HG03097 (cell line): Measurements from ENCODE around the gene AGAP1.

Experiments
- ATAC-seq: cut with Tn5 transposase; IDR thresholded peaks from one replicate; pipeline ENCODE4 v1.9.1; 2021; ENCODE audit not compliant: unreplicated experiment, low FRiP score

Gene AGAP1

DNA sequence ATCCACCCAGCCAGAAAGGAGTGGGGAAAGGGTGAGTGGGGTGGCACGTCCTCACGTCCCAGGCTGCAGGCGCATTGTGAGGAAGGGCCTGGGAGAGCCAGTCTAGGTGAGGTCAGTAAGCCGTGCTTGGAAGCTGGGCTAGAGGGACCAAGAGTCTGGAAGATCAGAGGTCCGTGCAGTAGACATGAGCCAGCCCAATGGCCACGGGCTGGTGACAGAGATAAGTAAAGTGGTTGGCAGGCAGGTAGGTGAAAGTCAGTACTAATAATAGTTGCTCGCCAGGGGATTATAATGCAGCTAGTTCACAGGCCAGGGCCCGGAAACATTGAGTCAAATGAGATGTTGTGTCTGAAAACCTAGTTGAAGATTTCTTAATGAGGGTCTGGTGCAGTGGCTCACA is 541.1 kb downstream of the AGAP1 start:
- ATAC-seq, result no peak

DNA sequence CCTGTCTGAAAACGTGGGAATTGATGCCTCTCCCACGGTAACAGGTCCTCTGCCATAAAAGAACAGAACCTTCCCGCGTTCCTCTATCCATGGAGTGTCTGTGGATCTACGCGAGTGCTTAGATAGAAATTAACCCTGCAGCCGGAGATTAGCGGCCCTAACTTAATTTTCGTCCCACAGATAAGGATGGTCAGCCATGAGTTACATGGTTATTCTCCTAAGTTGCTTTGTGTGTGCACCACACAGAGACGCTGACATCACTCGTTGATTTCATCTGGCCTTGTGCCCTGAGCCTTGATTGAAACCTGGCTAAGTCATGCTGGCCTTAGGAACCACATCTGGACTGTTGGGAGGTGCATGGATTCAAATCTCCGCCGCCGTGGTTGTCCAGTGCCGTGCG is 542.2 kb downstream of the AGAP1 start:
- no peak for ATAC-seq

DNA sequence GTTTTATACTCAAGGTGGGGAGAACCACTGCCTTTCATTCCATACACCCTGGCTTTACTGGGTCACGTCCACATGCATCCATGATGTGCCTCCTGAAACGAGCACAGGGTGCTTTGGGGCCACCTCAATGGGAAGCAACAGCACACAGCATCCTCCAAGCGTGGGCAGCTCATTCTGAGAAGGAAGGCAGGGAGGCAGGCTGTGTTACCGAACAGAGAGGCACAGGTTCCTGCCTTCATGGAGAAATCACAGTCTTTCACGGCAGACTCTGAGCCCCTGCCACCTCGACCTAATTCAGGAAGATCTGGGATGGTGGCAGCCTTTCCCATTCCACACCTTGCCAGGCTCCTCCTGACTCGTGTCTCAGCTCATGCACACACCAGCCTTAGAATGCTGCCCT is 544.3 kb downstream of the AGAP1 start:
- ATAC-seq, result no peak

DNA sequence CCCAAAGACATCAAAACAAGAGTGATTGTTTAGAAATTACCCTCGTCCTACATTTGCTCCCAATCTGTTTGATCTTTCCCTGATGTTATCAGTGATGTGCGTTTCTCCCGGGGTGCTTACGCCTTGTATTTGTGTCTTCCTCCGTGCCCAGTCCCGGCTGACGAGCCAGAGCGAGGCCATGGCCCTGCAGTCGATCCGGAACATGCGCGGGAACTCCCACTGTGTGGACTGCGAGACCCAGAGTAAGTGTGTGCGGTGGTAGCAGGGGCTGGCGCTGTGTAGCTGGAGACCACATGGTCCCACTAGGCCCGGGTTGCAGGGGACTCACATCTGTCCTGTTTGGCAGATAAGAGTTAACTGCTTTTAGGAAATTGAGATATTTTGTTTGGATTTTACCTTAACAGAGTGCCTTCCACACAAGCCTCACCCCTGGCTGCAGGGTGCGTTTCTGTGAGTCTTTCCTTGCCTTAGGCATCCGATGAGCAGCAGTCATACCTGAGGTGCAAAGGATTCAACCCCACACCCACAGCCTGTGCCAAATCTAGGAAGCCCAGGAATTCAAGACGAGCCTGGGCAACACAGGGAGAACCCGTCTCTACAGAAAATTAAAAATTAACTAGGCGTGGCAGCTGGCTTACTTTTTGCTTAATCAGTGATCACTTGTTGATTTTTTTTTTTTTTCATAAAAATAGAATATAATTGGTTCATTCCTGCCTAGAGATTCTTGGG is 546.9 kb downstream of the AGAP1 start:
- ATAC-seq, result no peak

DNA sequence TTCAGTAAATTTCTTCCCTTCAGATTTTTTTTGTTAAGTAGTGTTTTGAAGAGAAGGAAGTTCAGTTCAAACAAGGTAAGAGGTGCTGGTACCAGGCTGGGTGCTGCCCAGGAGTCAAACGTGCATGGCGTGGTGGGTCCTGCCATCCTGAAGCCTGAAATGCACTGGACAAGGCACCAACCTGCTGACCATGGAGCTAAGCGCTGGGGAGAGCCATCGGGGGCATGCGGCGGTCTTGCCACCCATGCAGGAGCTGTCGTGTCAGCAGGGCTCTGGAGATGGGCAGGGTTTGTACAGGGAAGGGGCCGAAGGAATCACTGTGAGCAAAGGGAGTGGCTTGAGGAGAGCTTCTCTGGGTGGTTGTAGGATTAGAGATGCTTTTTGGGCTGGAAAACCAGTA is 547.8 kb downstream of the AGAP1 start:
- ATAC-seq, result no peak

DNA sequence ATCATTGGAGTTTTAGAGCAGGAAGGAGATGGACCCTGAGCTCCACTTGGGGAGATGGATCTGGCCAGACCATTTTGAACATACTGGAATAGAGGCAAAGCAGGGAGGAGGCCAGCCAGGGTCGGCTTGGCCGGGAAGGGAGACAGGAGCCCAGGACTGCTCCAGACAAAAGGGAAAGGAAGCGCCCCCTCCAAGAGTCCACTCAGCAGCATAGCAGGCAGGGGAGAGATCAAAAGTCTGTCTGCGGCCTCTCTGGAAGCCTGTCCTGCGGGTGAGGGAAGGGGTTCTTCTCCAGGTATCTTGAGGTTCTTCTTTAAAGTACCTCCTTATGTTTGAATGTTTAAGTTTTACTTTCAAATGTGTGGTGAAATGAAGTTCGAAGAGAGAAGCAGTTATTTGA is 548.2 kb downstream of the AGAP1 start:
- no peak for ATAC-seq

DNA sequence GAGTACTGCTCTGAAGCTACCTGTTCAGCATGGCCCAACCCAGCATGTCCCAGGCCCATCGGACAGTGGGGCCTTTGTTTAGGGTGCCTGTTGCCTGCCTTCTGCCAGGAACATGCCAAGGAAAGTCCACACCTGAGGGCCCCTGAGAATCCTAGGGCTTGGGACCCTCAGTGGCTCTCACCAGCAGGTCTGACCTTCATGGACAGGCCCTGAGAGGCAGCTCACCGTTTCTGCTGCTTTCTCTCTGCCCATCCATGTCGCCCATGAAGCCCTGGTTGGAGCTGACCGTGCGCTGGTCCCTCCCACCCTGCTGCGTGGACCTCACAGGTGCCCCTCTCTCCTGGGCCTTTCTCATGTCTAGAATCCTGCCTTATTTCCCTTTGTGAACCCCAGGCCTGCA is 550.3 kb downstream of the AGAP1 start:
- ATAC-seq, result no peak

DNA sequence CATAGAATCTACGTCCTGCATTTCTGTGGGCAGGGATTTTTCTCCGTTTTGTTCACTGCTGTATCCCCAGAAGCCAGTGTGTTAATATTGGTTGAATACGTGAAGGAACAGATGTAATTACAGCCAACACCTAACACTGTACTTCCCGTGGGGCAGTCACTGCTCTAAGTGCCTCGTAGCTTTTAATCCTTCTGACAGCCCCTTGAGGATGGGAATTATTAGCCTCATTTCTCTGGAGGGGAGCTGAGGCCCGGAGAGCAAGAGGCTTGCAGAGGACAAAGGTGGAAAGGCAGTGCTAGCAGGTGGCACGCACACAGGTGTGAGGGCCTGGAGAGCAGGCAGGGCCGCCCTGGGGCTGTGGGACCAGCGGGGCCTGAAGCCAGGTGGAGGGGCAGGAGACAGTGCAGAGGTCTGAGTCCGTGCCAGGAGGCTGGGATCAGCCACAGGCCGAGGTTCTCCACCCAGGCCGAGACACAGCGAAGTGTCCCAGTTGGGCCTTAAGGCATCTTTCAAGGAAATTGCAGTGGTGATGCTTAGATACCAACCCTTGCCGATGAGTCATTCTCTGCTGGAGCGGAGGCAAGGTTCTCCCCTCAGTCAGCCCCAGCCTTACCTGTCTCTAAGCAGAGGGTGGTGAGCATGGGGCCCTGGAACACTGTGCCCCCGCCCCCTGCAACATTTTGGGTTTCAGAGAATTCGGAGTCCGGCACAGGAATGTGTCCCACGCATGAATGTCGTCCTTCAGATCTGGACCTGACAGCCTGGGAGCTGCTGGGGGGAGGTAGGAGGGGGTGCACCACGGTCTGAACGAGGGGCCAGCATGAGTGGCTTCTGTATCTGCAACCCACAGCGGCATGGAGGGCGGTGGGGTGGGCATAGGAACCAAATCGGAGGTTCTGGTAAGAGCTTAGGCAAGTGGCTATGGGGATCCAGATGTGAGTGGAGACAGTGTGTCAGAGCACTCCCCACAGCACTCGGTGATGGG is 551.7 kb downstream of the AGAP1 start:
- ATAC-seq, result no peak

DNA sequence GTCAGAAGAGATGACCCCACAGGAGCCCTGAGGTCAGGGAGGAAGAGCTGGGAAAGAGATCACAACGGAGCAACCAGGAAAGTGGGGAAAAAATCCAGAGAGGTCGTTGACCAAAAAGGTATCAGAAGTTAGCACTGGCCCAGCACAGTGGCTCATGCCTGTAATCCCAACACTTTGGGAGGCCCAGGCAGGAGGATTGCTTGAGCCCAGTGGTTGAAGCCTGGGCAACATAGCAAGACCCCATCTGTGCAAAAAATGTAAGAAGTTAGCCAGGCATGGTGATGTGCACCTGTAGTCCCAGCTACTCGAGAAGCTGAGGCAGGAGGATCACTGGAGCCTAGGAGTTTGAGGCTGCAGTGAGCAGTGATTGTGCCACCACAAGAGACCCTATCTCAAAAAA is 552.9 kb downstream of the AGAP1 start:
- ATAC-seq, result no peak

DNA sequence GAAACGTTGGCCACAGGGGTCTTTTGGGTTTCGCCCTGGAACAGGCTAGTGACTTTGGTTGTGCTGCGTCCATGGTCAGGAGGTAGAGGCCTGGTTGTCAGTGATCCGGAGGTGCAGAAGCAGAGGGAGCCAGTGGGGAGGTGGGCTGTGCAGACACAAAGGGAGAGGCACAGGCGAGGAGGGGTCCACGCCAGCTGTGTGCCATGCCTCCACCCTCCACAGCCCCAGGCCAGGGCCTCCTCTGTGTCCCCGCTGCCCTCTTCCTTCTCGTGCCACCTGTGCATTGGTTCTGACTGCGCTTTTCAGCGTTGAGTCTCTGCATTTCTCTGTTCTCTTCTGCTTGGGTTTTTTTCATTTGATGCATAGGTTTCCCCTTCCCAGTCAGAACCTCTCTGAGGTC is 553.3 kb downstream of the AGAP1 start:
- ATAC-seq, result no peak

DNA sequence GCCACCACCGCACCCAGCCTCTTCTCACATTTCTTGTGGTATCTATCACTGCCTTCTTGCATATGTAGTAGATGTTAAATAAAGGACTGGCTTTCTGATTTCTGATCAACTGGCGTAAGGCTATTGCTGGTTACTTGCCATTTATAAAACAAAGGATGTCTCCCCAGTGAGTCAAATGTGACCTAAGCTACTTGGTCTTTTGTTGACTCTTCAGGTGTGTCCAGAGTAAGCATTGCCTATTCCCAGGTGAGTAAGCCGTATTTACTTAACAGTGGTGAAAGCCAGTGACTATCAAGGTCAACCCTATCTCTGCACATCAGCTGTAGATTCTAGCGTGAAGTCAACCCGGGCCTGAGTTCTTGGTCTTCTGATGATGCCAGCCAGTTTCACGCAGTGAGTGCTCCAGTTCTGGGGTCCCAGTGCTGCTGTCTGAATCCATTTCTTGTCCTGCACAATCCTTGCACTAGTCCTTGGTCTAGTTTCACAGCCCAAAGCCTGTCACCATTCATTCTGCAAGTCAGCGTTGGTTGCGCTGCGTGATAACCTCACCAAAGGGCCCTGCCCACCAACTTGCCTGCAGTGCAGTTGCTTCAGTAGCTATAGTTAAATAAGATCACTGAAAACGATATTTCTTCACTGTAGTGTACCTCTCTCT is 554.2 kb downstream of the AGAP1 start:
- ATAC-seq, result no peak

DNA sequence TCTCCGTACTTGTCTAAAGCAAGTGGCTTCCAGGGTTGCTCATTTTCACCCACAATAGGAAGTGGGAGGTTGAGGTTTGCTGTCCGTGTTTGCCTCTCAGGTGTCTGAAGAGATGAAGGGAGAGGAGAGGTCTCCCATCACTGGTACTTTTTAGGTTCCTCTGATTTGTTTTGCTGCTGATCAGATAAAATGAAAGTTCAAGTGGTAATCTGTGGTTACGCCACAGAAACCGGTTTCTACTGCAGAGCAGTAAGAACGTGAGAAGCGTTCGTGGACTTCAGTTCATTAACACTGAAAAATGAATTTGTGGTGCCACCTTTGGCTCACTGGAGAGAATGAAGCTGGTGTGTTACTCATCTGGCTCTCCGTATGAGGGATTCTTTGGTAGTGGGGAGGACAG is 556.1 kb downstream of the AGAP1 start:
- ATAC-seq, result no peak

DNA sequence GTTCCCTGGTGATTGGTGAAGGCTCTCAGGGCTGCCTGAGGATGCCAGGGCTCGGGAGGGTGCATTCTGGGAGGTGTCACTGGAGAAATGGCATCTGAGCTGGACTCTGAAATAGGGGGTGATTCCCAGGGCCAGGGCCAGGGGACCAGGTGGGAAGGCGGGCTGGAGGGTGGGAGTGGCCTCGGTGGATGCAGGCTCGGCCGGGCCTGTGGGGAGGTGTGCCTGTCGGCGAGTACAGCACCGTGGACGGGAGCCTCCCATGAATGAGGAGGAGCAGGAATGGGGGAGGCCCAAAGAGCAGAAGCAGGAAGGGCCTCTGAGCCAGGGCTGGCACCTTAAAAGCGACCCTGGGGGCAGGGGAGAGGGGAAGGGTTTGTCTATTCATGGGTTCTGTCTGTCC is 557.5 kb downstream of the AGAP1 start:
- no peak for ATAC-seq

DNA sequence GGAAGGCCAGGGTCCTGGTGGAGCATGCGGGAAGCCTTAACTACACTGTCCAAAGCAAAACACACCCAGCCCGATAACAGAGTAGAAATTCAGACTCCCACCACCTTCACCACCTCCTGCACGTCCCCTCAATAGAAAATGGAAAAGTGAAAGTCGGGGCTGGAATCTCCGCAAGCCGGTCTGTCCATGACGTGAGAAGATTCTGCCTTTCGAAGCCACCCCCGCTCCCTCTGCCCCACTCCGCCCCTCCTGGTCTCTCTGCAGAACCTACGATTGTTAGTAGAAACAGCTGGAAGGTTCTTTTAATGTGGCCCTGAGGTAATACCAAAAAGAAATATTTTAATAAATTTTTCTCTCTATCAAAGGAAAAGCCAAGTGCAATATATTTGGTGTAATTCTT is 558.0 kb downstream of the AGAP1 start:
- ATAC-seq, result no peak

DNA sequence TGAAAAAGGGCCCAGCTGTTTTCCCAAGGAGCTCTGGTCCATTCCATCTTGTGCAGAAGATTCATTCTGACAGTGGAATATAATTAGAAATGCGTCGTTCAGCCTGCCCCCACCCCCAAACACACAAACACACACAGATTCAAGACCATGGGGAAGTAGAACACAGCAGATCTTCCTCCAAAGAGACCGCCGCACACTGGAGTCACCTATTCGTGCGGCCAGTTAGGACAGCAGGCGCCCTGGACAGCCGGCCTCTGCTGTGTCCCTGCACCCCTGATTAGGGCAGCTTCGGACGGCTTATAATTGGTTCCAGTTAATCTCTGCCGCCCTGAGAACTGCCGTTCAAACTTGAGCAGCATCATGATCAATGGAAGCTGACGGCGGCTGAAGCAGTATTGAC is 558.4 kb downstream of the AGAP1 start:
- ATAC-seq, result no peak

DNA sequence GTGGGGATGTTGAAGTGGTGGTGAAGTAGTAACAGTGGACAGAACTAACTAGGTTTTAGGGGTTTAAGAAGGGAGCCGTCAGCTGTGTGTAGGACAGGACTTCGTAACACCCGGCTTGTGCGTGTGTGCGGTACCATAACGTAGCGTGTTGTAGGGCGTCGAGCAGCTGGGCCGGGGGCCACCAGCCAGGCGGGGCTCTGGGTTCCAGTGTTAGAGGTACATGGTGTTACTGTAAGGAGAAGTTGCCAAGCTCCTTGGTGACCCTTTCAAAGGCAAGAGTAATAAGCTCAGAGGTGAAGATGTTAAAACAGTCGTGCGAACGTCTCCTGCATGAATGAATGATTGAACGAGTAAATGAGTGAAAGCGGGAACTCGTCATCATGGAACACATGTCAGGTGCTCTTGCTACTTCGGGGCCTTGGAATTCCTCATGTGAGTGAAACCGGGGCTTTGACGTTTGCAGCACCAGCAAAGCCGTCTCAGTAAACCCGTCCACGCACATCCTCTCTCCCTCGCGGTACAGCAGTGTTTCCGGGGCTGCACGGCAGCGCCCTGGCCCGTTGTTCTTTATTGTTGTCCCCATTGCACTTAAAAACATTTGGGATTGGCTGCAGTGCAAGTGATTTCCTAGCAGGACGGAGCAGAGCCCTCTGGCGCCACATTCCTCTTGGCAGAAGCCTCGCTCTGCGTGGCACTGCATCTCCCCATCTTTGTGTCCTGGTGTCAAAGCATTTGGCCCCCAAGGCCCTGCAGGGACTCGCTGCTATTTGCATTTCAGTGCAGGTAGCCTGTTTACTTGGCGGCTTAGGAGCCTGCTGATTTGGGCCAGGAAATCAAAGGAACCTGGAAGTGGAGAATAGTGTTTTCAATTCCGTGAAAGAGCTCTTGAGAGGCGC is 559.3 kb downstream of the AGAP1 start:
- no peak for ATAC-seq

DNA sequence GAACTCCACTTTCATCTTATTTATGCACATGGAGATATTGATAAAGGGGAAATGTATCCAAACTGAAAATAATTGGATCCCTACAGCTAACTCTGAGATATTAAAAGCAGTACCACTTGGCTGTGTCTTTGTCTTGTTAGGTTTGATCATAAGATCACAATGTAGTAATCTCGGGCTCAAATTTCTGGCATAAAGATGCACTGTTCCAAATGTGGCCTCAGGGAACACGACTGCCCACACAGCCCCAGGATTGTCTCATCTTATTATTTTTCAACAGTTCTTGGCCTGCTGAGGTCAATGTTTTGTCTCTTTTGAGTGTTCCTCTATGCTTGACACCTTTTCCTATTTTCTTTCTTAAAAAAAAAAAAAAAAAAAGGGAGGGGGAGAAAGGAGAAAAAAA is 560.3 kb downstream of the AGAP1 start:
- ATAC-seq, result no peak

DNA sequence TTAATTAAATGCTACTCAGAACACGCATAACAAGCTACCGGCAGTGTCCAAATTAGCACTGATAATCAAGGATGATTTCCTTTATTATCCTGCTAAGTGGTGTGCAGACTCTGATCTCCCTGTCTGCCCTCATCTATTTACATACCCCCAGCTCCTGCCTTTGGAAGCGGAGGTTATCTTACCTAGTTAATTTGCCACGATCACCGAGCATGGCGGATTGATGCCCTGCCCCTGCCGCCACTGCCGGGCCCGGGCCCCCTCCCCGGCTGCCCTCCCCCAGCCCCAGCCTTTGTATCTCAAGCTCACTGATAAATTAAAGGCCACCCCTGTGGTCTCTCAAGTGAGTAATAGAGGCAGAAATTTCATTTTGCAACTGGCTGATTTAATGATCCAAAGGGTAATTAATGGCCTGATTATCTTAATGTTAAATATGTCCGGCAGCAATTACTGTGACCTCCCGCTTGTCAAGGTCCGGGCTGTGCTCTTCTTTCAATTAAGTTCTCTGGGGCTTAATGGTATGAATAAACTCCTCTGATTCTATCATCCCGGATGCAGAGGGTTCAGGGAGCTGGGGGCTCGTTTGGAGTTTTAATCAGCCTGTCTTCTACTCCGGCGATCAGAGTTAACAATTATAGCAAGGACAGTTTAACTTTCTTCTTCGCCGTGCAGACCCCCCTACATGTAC is 560.9 kb downstream of the AGAP1 start:
- no peak for ATAC-seq

DNA sequence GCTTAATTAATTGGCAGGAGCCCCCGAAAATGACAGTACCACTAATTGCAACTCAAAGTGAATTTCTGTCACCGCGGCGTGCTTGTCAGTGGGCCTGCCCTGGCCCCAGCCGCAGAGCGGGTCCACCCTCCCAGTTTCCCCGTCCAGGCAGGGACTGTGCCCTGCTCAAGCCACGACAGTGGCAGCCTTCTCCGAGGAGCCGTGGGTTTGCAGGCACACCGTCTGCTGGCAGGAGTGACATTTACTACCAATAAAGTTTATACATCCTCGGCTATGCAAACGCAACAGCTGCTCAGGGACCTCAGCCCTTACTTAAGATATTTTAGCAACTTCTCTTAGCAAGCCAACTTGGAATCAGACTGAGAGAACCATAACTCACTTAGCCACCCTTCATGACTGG is 561.6 kb downstream of the AGAP1 start:
- no peak for ATAC-seq

DNA sequence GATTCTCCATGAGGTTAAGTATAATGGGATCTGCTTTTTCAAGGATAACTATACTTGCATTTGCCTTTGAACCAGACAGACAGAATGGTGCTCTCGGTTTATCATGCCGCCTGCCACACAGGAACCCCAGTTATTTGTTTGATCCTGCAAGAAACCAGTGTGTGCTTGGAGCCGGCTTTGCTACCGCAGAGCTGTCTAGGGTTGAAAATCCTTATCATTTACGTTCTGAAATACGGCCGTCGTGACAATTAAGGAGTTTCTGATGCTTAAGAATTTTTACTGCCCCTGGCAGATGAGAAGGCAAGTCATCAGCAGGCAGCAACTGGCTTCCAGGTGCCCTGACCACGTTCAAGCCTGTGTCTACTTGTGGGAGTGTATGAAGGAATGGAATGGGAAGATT is 562.3 kb downstream of the AGAP1 start:
- ATAC-seq, result no peak
